HG02970 (cell line): ENCODE measurements around the gene PC.

ENCODE experiments used
- ATAC-seq: cut with Tn5 transposase; IDR thresholded peaks from one replicate; pipeline ENCODE4 v1.9.1; 2021; ENCODE audit warnings: mild to moderate bottlenecking, moderate library complexity, moderate number of reproducible peaks; ENCODE audit not compliant: unreplicated experiment, low FRiP score

Gene PC

DNA sequence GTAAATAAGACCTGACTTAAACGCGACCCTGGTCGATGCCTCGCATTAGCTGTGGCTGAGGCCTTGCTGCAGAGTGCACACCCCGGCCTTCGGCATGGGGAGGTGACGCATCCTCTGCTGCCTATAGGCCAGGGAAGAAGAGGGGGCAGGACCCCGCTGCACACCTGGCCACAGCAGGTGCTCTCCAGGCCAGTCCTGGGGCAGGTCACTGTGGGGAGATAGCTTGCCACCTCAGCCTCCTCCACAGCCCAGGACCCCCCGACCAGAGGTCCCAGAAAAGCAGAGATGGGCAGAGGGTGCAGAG lies 88.7 kb downstream of the PC start:
- no peak for ATAC-seq

DNA sequence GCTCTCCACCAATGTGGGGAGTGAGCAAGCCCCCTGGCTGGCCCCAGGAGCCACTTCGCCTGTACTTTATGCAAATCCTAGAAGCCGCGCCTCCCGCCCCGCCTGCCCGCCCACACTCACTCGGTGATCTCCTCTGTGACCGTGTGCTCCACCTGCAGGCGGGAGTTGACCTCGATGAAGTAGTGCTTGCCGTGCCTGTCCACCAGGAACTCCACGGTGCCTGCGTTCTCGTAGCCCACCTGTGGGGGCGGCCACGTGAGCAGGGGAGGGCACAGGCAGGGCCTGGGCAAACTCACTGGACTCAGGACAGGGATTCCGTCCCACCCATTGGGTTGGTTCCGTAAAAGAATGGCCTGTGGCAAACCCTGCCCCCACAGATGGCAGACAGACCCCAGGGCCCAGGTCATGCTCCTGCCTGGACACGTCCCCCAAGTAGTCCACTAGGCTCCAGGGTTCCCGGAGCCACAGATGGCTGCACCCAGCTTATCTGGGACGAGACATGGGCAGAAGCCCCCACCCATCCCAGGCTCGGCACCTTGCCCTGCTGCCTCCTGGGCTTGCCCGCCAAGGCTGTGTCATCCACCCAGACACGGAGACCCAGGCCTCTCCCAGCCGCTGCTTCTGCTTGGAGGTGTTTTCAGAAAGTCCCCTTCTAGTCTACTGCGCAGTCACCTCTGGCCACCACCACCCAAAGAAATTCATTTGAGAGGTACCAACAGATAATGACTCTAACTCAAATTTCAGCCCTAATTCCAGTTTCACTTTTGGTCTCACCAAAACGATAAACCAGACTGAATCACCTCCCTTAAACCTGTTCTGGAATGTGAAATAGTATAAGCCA lies 89.2 kb downstream of the PC start:
- ATAC-seq: peak; percentile 71

DNA sequence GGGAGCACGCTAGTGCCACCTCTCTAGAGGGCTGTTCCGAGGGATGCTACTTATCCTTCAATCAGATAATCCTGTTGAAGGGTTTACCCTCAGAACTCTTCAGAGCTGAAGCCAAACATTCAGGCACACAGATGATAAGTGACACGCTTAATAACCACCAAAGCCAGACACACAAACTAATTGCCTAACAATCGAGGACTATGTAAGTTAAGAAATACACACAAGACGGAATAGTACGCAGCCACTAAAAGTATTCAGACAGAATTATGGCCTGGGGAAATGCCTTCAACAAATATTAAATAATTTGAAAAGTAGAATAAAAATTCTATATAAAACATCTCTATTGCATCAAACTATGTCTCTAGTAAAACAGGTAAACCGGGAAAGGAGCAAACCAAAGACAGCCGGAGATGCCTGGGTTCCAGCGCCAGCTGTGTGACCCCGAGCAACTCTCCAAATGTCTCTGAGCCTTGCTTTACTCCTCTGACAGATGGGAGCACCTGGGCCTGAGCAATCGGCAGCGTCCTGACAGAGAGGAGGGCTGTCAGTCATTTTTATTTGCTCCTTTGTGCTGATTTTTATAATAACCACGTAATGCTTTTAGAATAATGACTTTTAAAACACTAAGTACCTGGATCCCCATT lies 90.0 kb downstream of the PC start:
- ATAC-seq: no peak

DNA sequence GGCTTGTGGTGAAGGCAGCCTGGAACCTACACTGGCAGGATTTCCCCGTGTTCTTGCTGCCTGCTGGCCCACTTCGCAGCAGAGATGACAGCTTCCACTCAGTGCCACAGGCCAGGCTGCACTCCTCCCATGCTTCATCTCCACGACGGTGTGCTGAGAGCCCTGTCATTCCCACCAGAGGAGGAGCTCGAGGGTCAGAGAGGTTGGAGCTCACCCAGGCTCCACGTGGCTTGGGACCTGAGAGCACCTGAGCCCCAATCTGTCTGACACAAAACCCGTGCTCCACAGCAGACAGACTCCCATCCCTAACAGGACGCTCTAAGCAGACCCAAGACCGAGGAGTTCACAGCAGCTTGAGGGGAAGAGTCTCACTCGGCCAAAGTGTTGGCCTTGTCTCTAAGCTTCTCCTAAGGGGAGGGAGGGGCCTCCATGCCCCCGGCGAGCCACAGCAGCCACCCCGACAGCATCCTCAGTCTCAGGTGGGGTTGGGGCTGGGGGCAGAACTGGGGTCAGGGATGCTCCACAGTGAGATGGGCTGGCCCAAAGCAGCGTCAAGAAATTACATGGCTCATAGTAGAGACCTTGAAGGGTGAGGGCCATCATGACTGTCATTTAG lies 90.7 kb downstream of the PC start:
- no peak for ATAC-seq

DNA sequence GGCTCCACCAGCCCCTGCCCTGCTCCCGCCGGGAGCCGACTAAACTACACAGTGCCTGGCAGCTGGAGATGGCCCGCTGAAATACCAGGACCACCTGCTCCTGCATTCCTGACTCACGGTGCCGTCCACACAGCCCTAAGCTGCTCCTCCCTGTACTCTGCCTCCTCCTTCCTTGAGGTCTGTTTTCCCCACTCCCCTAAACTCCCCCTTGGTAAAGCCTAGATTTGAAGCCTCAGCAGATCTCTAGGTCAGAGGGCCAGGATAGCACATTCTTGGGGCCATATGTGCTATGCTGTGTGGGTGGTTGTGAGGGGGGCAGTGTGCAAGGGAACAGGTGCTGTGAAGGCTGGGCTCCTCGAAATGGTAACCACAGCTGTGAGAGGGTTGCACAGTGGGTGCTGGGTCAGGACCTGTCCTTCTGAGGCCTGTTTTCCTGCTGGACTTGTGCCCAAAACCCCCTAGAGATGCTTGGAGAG lies 91.6 kb downstream of the PC start:
- ATAC-seq: no peak

DNA sequence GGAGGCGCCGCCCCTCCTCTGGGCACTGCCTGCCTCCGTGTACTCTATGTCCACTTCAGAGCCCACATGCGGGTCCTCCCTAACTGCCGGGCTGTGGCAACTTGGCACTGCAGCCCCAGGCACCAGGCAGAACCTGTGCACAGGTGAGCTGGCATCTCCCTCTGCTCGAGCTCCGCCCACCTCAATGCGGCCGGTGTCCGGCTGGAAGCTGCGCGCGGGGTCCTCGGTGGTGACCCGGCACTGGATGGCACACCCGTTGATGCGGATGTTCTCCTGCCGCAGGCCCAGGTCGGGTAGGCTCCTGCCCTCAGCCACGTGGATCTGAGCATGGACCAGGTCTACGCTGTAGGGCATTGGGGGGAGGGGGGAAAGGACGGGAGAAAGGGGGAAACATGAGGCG lies 92.2 kb downstream of the PC start:
- no peak for ATAC-seq

DNA sequence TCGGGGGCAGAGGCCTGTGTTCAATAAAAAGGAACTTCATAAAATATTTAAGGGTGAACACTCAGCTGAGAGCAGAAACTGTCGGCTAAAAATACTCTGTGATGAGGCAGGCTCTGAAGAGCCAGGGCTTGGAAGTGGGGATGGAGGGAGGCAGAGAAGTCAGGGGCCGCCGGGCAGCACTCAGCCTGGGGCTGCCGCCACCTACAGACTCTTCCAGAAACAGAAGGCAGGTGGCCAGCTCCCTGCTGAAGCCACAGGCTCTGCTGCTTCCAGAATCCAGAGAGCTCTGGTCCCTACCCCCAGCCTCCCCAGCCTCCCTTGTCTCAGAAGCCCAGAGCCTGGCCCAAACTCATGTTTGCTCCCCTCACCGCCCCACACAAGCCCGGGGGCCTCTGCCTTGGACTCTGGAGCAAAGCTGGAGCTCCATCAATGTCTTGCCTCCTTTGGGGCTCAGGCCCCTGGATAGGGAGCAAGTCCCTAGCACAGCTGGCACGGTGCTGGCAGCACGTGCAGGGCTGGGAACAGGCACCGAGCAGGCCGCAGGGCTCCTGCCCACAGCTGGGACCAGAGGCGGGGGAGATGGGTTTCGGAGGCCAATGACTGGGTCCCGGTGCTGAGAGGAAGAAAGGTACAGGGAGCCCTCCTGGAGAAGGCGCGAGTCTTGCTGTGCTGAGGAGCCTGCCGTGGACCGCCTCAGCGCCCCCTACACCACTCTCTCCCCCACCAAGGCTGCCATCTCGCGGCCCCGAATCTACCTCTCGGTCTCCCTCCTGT lies 93.1 kb downstream of the PC start:
- ATAC-seq: no peak

DNA sequence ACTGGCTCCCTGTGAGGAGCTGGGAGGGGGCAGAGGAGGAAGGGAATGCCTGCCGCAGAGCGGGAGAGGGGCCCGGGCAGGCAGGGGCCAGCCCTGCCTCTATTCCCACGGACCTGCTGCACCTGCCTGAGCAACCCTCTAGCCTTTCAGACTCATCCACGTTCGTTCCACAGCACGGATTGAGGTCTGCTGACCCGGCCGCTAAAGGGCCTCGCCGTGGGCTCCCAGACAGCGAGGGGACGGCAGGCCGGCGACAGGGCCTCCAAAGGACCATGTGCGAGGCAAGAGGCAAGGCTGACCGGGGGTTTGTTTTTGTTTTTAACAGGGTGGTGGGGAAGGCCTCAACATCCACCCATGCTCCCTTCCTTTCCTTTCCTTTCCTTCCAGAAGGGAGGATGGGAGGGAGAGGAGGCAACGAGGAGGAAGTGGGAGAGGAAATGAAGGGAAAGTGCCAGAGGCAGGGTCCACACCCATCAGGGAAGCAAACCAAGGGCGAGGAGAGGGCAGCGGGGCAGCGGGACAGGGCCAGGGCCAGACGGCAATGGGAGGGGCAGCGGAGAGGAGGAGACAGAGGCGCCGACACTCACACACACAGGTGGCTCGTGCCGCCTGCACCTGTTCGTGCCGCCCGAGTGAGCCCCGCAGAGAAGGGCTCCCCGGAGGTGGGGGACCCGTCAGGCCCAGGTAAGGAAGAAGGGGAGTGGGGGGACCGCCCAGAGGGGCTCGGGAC lies 93.8 kb downstream of the PC start:
- no peak for ATAC-seq

DNA sequence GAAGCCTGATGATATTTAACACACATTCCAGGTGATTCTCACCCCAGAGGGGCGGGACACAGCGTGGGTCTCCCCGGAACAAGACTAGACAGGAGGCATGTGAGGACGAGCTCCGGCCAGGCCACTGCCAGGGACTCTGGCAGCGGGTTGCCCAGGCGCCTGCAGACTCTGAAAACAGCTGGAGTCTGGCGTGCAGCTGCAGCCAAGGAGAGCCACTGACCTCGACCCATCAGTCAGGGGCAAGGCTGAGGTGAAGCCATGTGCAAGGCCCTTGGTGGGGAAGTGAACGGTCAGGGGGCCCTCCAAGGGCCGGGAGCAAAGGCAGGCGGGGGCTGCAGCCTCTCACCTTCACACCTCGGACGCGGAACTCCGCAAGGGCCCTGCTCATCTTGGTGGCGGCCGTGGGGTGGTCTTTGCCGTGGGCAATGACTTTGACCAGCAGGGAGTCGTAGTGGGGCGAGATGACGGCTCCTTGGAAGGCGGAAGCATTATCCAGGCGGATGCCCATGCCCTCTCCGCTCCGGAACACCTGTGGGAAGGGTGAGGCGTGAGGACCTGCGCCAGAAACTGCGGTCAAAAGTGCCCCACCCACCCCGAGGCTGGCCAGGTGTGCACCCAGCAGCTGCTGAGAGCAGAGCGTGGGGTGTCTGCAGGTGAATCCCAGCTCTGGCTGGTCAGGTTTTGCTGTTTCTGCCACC lies 94.6 kb downstream of the PC start:
- no peak for ATAC-seq

DNA sequence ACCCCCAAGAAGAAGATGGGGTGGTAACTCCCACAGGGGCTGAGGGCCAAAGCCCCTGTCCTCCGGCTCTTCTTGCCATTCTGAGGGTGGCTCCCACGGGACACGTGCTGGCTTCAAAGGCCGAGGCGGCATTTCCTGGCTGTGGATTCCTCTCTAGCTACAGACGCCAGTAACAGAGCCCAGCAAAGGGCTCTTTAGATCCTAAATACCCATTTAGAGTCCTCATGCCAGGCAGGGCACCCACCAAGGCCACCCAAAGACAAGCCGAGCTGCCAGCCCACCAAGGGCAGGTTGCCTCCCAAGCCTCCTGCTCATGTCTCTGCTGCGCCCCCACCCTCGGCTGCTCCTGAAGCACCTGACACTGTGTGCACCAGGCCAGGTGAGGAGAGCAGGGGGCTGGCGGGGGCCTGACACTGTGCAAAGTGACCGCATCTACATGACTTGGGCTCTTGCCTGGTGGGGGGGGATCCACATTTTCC lies 95.6 kb downstream of the PC start:
- ATAC-seq: no peak

DNA sequence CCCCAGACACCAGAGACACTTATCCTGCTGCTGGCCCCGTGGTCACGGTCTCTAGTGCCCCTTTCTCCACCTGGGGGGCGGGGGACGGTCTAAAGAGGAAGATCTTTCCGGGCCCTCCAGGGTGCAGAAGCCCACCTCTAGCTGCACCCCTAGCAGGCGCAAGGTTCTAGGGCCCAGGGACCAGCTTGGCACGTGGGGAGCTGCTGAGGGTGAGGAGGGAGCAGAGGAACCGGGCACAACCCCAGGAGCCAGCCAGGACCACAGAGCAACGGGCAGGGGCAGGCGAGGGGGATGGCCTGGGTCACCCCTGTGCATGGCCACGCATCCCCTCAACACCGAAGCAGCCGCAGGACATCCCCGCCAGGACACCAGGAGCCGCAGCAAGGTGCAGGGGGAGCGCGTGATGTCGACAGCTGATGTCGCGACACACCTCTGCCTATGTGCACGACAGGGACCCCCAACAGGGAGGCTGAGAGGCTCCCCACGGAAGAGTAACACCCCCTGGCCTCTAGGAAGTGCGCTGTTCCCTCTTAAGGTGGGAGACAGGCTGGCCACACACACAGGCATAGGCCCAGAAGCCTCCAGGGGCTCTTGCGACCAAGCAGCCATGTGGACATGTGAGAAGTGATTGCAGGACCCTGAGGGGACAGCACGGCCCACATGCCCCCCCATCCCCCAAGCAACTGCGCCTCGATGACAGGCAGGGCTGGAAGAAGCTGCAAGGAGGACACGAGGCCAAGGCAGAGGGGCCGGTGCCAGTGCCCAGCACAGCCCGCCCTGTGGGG lies 96.2 kb downstream of the PC start:
- no peak for ATAC-seq

DNA sequence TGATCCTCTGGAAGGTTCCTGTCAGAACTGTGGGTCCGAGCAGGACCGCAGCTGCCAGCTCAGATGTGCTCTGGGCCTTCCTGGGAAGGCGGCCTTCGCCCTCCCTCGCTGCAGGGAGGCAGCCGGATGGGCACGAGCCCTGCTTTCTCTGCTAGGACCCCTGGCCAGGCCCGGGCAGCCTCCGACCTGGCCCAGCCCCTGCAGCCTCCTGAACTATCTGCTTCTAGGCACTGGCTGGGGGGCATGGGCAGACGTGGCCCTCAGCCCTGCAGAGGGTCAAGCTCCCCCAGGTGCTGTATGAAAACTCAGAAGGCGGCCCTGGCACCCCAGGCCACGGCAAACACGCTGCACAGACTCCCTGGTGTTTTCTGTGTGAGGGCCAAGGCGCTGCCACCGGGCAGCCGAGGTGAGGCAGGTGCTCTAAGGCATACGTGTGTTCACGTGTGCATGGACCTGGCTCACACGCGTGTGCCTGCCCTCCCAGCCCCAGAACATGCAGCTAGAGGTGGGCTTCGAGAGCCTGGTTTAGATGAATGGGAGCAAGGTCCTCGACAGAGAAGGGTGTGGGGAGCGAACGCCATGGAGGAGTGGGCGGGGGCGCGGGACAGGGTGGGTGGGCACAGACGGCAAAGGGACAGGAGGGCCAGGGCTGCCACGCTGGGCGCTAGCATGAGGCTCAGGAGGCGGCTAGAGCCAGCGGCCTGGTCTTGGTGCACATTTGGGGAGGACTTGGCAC lies 97.0 kb downstream of the PC start:
- ATAC-seq: no peak

DNA sequence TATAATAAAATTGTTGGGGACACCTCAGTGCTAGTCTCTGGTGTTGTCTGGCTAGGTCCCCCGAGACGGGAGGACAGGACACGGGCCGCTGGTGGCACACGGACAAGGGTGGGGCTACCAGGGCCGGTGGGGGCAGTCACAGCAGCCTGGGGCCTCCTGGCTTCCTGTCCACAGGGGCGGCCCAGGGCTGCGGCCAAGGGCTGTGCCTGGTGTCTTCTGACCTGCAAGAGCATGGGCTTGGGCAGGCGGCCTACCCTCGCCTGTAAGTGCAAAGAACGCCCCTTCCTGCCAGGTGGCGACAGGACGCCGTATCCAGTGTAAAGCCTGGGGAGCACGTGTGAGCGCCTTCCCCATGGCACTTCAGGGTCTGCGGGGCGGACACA lies 97.7 kb downstream of the PC start:
- no peak for ATAC-seq

DNA sequence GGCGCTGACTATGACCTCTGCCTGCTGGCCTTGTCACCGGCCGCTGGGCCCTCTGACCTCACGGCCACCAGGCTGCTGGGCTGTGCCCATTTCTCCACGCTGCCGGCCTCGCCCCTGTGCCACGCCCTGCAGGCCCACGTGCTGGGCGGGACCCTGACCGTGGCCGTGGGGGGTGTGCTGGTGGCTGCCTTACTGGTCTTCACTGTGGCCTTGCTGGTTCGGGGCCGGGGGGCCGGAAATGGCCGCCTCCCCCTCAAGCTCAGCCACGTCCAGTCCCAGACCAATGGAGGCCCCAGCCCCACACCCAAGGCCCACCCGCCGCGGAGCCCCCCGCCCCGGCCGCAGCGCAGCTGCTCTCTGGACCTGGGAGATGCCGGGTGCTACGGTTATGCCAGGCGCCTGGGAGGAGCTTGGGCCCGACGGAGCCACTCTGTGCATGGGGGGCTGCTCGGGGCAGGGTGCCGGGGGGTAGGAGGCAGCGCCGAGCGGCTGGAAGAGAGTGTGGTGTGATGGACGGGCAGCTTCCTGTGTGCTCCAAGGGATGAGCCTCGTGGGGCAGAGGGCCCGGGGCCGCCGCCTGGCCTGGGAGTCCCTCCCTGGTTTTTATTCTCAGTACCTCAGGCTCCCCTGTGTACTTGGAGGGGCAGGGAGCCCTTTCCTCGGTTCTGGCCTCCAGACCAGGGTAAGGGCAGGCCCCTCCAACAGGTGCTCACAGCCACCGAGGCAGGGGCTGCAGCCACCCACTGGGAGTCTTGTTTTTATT lies 98.3 kb downstream of the PC start:
- no peak for ATAC-seq

DNA sequence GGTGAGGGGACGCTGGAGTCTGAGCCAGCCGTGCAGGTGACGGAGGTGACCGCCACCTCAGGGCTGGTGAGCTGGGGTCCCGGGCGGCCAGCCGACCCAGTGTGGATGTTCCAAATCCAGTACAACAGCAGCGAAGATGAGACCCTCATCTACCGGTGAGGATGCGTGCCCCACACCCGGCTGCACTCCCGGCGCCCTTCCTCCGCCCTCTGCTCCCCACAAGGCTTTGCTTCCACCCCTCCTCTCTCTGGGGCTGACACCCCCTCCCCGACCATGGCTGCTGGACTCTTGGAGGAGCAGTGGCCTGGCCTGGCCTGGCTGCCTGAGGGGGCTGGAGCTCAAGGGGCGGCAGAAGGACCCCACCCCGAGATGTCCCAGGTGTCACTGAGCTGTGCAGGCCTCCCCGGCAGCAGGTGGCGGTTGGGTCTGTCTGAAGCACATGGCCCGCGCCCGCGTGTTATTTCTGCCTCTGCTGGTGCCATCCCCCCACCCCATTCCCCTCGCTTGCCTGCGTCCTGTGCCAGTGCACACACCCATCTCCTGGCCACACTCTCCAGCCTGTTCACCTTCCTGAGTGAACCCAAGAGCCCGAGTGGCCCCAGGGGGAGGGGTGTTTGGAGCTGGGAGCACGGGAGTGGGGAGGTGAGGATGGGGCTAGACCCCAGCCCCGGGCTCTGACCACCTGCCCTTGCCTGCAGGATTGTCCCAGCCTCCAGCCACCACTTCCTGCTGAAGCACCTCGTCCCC lies 99.1 kb downstream of the PC start:
- no peak for ATAC-seq

DNA sequence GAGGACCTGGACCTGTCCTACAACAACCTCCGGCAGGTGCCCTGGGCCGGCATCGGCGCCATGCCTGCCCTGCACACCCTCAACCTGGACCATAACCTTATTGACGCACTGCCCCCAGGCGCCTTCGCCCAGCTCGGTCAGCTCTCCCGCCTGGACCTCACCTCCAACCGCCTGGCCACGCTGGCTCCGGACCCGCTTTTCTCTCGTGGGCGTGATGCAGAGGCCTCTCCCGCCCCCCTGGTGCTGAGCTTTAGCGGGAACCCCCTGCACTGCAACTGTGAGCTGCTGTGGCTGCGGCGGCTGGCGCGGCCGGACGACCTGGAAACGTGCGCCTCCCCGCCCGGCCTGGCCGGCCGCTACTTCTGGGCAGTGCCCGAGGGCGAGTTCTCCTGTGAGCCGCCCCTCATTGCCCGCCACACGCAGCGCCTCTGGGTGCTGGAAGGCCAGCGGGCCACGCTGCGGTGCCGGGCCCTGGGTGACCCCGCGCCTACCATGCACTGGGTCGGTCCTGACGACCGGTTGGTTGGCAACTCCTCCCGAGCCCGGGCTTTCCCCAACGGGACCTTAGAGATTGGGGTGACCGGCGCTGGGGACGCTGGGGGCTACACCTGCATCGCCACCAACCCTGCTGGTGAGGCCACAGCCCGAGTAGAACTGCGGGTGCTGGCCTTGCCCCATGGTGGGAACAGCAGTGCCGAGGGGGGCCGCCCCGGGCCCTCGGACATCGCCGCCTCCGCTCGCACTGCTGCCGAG lies 99.8 kb downstream of the PC start:
- no peak for ATAC-seq
